Measurements from ENCODE around the gene TMEM62.

TMEM62 gene

GRCh38 chr15:43232289-43232874, 99.0 kb downstream of the TMEM62 start:
- no peak for DNase-seq (ENCODE audit: low read depth in 2 of 2)

All from stimulated activated CD8-positive, alpha-beta memory T cell treated with anti-CD3 and anti-CD28 coated beads, Interleukin-7, amount 100 ng/mL, for 4 hours (primary cell).